GM18499 (cell line): ENCODE data around the gene COPG2.
"Not testable (repeated sequence)": the region's sequence is repeated elsewhere in the genome, so short reads cannot be mapped to it uniquely, and the experiment has no call there.

ENCODE experiments used
- ATAC-seq: cut with Tn5 transposase; IDR thresholded peaks from one replicate; pipeline ENCODE4 v1.9.1; 2021; ENCODE audit warnings: moderate number of reproducible peaks; ENCODE audit not compliant: insufficient read depth, unreplicated experiment

COPG2 gene

GRCh38 chr7:130654850-130655249, 13.7 kb downstream of the COPG2 start:
- no peak for ATAC-seq

GRCh38 chr7:130650611-130651120, 17.9 kb downstream of the COPG2 start:
- no peak for ATAC-seq

- ATAC-seq: peak; percentile 54
Measured at GRCh38 chr7:130649004-130649790, 19.4 kb downstream of the COPG2 start.

GRCh38 chr7:130648580-130648979, 20.0 kb downstream of the COPG2 start:
- no peak for ATAC-seq

- ATAC-seq: no peak
Measured at GRCh38 chr7:130642383-130642782, 26.2 kb downstream of the COPG2 start.

- no peak for ATAC-seq
Measured at GRCh38 chr7:130641497-130641896, 27.1 kb downstream of the COPG2 start.

- no peak for ATAC-seq
Measured at GRCh38 chr7:130641040-130641439, 27.5 kb downstream of the COPG2 start.

GRCh38 chr7:130639388-130639787, 29.2 kb downstream of the COPG2 start:
- no peak for ATAC-seq

- ATAC-seq: no peak
Measured at GRCh38 chr7:130632111-130632510, 36.4 kb downstream of the COPG2 start.

GRCh38 chr7:130628901-130629300, 39.6 kb downstream of the COPG2 start:
- ATAC-seq: no peak

GRCh38 chr7:130627775-130628174, 40.8 kb downstream of the COPG2 start:
- ATAC-seq: no peak

- no peak for ATAC-seq
Measured at GRCh38 chr7:130622866-130623265, 45.7 kb downstream of the COPG2 start.

GRCh38 chr7:130615583-130615982, 53.0 kb downstream of the COPG2 start:
- ATAC-seq: no peak

GRCh38 chr7:130614449-130614848, 54.1 kb downstream of the COPG2 start:
- ATAC-seq: no peak

- ATAC-seq: no peak
Measured at GRCh38 chr7:130611218-130611617, 57.3 kb downstream of the COPG2 start.

- not testable (repeated sequence) for ATAC-seq
Measured at GRCh38 chr7:130607066-130607465, 61.5 kb downstream of the COPG2 start.

- no peak for ATAC-seq
Measured at GRCh38 chr7:130606161-130606560, 62.4 kb downstream of the COPG2 start.

GRCh38 chr7:130598056-130598455, 70.5 kb downstream of the COPG2 start:
- ATAC-seq: no peak

GRCh38 chr7:130595986-130596385, 72.6 kb downstream of the COPG2 start:
- ATAC-seq: no peak

- no peak for ATAC-seq
Measured at GRCh38 chr7:130593033-130593432, 75.5 kb downstream of the COPG2 start.

GRCh38 chr7:130591464-130591863, 77.1 kb downstream of the COPG2 start:
- not testable (repeated sequence) for ATAC-seq

- ATAC-seq: not testable (repeated sequence)
Measured at GRCh38 chr7:130585932-130586331, 82.6 kb downstream of the COPG2 start.
